HUDEP-2 (cell line): ENCODE measurements around the gene TKT.
"Not testable (repeated sequence)": the region's sequence is repeated elsewhere in the genome, so short reads cannot be mapped to it uniquely, and the experiment has no call there.

Experiments
- DNase-seq, 76 experiments: peaks; one replicate each; lab custom pipeline; 2025; ENCODE audit not compliant: unreplicated experiment in 76 of 76; lab: John Stamatoyannopoulos, UW

TKT gene

DNA sequence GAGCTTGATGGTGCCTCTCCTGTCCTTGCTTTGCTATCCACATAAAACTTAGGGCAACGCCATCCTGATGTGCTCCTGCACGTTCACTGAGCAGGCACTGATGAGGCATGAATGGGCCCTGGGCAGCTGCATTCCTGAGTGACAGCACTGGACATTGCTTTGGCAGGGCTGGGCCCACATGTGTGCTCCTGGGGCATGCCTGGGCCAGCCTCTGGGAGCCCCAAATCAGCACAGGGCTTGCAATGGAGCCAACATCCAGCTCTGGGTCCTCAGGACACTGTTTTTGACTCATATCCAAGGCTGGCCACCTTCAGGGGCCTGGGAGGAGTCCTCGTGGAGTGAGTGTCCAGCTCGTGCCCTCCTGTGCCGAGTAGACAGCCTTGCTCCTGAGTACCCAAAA is 5.9 kb upstream of the TKT start:
- DNase-seq: no peak

DNA sequence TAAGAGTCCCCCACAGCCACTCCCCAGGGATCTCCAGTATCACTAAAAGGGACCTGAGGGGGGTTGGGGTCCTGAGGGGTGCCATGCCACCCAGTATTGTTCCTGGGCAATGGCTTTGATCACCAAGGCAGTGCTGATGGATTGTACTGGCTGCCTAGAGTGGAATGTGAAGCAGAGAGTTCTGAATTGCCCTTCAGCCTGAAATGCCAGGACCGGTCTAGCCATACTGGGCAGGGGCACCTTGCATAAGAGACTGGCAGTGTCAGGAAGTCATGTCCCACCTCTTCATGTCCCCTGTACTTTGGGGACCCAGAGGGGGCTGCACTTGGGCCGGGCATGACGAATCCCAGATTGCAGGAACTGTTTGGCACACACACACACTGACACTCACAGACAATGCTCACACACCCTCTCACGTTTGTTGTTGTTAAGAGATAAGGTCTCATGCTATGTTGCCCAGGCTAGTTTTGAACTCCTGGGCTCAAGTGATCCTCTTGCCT is 4.5 kb upstream of the TKT start:
- DNase-seq: no peak

DNA sequence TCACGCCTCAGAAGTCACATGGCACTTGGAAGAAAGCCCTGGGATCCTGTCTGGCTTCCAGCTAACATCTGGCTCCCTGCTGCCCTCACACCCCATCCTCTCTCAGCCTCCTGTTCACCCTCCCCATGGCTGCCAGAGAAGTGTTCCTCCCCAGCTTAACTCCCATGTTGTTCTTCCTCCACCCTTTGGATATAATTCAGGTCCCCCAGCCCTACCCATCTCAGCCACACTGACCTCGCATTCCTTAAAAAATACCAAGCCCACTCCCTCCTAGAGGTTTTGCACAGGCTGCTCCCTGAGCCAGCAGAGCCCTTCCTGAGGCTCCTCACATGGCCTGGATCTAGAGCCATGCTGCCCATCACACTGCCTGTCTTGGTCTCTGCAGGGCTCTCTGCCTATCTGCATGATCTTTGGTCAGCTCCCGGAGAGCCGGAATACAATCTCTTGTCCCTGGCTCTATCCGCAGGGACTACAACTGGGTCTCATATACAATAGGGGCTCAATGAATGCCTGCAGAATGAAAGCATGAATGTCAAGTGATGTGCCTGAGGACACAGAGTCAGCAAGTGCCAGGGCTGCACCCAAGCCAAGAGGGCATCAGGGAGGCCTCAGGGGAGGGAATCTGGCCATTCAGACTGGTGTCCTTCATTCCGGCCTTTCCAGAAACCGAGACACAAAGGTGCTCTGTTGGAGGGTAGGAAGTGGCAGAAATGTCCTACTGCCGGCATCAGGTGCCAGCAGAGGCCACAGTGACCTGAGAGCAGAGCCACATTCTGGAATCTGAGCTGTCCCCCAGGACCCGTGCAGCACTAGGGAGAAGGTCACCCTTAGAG is 3.8 kb upstream of the TKT start:
- no peak for DNase-seq

DNA sequence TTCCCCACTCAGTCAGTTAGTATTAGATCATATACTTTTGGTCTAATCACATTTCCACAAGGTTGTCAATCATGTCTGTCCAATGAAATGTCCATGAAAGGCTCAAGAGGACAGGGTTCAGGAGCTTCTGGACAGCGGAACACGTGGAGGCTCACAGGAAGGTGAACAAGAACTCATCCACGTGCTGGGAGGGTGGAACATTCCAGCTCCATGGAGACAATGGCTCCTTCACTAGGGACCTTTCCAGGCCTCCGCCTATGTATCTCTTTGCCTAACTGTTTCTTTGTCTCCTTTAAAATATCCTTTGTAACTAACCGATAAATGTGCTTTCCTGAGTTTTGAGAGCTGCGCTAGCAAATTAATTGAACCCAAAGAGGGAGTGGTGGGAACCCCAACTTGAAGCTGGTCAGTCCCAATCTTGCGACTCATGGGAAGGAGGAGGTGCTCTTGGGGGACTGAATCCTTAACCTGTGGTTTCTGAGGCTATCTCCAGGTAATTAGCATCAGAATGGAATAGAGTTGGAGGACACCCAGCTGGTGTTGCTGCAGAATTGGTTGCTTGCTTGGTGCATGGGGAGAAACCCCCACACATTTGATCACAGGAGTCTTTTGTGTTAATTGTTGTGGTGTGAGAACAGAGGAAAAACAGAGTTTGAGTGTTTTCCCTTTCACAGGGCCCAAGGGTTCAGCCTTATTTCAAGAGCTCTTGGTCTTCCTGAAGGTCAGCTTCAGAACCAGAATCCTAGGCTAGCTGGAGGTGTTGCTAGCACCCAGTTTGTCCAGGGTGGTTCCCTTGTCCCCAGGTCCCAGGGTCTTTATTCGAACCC is 3.0 kb upstream of the TKT start:
- DNase-seq: no peak

DNA sequence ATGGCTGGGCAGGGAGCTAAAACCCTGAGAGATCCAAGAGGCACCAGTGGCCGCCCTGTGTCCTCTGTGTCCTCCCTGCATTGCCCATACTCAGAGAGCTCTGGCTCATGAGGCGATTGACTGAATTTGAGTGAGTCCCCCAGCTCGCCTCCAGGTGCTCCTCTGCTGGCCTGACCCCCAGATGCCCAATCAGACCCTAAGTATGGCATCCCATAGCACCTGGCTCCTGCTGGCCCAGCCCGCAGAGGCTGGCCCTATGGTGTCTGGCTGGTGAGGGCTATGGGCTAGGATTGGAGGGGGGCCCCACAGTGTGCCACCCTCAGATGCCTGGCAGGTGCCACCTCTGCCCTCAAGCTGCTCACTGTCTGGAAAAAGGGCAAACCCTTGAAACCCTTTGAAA is 1.6 kb upstream of the TKT start:
- no peak for DNase-seq

DNA sequence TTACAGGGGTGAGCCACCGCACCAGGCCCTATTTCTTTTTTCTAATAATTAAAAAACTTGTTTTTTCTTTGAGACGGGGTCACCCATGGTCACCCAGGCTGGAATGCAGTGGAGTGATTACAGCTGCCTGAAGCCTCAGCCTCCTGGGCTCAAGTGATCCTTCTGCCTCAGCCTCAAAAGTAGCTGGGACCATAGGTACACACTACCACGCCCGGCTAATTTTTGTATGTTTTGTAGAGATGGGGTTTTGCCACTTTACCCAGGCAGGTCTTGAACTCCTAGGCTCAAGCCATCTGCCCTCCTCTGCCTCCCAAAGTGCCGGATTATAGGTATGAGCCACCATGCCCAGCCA is 858 bp upstream of the TKT start:
- DNase-seq: no peak

DNA sequence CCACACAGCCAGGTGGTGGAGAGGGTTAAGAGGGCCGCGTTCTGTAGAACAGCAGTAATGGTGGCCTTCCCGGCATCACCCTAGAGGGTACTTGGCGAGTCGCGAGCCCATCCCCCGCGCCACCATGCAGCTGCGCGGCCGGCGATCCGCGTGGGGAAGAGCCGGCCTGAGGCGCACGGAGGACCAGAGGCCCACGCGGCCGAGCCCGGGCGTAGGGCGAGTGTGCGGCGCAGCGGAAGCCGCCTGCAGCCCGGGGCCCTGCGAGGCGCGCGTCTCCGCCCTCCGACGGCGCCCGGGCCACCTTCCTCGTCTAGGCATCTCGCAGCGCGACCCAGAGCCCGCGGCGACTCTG is 423 bp downstream of the TKT start:
- DNase-seq: peak in 3 of 76 experiments; percentile 12 to 60 (median 43)

DNA sequence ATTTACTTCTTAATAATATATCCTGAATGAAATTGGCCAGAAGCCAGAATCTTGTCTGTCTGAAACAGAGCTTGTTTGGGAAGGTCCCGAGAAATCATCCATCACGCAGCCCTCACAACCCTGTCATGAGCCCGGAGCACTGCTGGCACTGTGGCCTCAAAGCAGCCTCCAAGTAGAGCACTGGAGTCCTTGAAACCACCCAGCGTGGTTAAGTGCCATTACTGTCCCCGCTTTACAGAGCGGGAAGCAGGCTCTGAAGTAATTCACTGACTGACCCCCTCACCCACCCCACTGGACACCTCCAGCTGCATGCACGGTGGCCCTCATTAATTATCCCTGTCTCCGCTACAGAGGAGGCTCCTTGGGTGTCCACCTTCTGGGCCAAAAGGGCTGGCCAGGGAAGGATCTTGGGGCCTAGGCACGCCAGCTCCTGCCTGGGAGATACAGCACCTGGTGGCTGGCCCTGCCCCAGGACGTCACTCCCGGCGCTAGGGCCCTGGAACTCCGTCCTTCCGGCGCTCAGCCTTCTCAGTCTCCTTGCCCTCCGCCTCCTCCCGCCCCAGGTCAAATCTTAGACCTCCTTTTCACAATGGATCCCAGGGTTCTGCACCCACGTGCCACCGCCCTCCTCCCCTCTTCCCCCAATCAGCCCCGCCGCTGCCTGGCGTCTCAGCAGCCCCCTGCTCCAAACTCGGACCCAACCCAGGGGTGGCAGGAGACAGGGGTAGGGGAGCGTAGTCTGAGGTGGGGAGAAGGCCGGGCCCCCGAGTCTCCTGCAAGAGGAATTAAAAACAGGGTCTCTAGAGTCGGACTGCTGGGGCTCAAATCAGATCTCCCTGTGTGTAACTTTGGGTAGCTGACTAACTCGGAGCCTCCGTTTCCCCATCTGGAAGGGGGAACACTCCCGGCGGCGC is 1.1 kb downstream of the TKT start:
- peak in 64 of 76 experiments; percentile 4 to 65 (median 42) for DNase-seq

DNA sequence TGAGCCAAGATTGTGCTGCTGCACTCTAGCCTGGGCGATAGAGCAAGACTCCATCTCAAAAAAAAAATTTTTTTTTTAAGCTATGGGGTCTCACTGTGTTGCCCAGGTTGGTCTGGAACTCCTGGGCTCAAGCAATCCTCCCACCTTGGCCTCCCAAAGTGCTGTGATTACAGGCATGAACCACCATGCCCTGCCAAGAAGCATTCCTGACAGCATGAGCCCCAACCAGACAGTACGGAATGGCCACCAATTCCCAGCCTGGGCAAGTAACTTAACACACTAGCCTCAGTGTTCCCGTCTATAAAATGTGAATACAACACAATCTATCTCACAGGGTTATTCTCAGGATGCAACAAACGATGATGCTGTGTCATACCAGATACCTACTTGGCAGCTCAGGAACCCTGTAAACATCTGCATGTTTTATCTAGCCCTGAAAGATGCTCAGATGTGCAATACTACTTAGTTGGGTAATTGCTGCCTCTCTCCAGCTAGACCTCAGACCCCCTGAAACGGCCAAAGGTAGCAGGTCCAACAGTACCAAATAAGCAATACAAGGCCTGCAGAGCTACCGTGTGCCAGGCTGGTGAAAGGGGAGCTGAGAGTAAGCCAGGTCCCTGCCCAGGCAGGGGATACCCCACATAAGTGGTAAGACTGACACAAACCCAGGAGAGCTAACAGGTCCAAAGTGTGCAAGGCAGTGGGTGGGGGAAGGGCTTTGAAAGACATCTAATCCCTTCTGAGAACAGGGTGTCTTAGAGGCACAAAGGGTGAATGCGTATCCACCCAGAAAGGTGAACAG is 1.9 kb downstream of the TKT start:
- DNase-seq: no peak

DNA sequence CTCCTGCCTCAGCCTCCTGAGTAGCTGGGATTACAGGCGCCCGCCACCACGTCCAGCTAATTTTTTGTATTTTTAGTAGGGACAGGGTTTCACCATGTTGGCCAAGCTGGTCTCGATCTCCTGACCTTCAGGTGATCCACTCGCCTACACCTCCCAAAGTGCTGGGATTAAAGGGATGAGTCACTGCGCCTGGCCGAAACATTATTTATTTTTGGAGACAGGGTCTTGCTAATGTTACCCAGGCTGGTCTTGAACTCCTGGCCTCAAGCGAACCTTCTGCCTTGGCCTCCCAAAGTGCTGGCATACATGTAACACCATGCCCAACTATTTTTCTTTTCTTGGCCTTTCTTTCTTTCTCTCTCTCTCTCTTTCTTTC is 2.9 kb downstream of the TKT start:
- DNase-seq: not testable (repeated sequence)

DNA sequence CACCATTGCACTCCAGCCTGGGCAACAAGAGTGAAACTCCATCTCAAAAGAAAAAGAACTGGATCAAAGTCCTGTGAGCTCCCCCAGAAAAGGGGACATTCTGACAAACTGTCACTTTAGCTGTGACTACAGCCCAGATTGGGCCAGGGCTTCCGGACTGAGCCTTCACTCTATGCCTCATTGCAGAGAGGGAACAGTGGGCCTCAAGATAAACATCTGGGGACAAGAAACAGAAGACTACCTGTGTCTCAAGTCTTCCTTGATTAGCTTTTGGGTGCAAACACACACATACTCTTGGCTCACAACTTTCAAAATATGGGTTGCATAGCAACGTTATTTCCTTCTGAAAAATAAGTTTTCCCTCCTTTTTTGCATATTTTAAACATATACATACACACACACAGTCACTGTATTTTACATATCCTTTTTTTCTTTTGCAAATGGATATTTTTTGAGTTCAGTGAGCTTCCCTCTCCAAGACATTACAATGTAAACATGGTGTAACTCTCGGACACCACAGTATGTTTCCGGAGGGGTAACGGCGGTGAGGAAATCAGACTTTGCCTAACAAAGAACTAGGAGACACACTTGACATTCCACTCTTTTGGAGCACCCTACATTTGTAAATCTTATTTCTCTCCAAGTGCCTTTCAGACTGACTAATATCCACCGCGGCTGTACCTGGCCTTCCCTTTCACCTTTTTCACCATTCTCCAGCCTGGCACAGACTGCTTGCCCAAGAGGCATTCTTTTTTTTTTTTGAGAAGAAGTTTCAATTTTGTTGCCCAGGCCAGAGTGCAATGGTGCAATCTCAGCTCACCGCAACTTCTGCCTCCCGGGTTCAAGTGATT is 3.5 kb downstream of the TKT start:
- DNase-seq: no peak

DNA sequence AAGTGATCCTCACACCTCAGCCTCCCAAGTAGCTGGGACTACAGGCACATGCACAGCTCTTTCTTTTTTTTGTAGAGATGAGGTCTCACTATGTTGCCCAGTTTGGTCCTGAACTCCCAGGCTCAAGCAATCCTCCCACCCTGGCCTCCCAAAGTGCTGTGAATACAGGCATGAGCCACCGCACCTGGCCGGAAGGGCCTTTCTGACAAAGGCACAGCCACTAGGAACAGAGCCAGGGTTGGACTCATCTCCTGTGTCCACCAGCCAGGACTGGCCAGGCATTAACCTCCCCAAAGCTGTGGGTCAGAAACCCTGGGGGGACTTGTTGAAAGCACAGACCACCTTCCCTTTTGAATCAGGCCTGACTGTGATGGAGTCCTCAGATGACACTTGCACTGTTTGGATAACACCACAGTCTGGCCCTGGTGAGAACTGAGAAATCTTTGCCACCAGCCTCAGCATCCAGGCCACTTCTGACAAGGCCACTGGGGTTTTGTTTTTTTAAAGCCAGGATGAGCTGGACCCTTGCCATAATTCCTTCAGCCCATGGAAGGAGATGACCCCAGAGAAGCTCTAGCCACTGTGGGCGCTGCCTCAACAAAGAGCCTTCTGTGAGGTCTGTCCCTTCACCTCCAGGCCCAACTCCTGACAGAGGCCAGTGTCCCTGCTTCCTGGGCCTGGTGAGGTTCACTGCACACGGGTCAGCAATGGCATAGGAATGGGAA is 4.8 kb downstream of the TKT start:
- DNase-seq: no peak

DNA sequence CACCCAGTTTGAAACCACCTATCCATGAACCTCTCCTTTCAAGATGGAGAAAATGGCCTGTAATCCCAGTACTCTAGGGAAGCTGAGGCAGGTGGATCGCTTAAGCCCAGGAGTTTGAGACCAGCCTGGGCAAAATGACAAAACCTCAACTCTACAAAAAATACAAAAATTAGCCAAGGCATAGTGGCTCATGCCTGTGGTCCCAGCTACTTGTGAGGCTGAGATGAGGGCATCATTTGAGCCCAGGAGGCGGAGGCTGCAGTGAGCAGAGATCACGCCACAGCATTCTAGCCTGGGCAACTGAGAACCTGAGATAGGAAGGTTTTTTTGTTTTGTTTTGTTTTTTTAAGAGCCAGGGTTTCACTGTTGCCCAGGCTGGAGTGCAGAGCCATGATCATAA is 5.4 kb downstream of the TKT start:
- no peak for DNase-seq

DNA sequence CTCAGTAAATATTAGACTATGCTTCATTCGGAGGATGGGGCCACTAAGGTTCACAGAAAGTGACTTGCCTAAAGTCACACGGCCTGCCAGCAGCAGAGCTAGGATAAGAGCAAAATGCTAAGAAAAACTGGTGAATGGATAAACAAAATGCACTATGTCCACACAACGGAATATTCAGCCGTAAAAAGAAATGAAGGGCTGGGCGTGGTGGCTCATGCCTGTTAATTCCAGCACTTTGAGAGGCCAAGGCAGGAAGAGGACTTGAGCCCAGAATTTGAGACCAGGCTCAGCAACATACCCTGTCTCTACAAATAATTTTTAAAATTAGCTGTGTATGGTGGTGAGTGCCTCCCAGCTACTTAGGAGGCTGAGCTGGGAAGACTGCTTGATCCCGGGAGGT is 7.7 kb downstream of the TKT start:
- DNase-seq: no peak

DNA sequence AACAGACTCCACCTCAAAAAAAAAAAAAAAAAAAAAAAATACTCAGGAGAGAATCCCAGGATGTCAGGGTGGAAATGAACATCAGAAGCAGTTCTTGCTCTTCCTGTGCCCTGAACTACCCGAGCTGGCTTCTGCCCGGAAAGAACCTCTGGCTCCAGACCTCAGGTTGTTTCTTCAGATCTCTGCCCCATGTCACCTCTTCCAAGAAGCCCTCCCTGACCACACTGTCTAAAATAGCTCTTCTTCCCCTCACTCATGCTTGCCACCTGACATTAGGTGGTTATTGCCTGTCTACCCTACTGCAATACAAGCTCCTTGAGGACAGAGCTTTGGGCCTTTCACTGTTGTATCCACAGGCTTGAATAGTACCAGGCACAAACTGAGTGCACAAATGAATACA is 8.2 kb downstream of the TKT start:
- DNase-seq: no peak

DNA sequence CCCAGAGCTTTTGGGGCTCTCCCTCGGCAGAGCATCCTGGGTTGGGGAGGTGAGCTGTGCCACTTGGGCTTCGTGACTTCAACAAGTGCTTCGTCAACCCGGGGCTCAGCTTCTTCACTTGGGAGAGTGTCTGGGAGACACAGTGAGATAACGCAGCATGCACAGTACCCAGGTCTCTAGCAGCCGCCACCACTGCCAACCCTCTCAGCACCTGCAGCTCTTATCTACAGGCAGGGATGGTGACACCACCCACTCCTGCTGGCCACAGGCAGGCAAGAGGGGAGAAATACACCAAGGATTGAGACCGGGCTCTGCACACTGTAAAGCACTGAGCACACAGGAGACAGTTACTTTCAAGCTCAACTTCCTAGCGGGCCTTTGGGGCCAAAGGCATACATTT is 11.6 kb downstream of the TKT start:
- DNase-seq: peak in 71 of 76 experiments; percentile 5 to 78 (median 59)

DNA sequence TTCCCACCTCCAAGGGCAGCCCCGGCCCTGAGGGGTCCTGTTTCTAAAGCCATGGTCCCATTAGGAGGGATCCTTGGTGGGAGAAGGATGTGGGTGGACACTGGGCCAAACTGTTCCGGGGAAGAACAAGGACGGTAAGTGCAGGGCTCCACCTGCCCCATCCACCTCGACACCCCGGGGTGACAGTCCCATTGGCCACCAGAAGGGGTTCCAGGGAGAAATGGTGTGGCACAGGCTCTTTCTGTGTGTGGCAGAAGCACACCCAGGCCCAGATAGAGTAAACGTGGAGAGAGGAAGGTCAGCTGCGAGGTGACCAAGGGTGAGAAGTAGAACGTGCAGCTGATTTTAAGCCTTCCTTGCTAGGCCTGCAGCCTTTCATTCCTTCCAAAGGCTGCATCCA is 12.0 kb downstream of the TKT start:
- no peak for DNase-seq

DNA sequence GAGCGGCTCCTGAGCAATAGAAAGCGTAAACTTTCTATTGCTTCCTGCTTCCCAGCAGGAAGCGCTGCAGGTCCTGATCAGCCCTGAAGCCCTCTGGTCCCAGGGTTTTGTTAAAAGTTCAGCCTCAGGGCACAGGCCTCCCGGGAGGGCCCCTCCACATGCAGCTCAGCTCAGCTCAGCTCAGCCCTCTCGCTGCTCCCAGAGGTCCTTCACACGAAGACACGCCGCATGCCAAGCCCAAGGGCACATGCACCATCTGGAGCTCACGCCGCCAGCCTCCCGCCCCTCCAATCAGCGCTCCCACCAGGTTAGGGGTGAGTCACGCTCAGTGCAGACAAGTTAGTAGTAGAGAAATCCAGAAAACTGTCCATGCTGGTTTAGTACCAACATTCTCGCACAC is 12.7 kb downstream of the TKT start:
- DNase-seq: peak in 4 of 76 experiments; percentile 6 to 22 (median 12)

DNA sequence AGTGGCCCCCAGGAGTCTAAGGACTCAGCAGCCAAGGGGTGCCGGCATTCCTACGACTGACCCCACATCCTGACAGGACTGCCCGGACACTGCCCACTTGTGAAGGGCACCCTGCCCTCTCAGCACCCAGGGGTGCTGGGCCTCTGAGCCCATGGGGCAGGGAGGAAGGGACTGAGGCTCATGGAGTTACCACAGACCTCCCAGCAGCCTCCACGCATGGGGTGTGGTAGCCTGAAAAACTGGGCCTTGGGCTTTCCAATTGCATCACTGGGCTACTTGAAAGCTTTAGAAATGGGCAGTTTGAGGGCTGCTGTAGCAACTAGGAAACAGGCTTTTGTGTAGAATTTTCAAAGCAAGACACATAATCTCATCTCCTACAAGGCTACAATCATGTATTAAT is 13.2 kb downstream of the TKT start:
- DNase-seq: no peak
